ENCODE data around the gene CARMIL1. TPM values are rescaled to one million over a fixed set of nuclear protein-coding genes. Genes with fewer than 3 reads are reported as not detected.

Gene CARMIL1
- total RNA-seq, 1 donor from 2014 or later, result 86.3 TPM

GRCh38 chr6:25332655-25333071, 53.5 kb downstream of the CARMIL1 start:
- no peak for TF ChIP-seq CTCF (IDR thresholded peaks at IDR 0.05; ENCODE audit: unreplicated experiment)
- peaks cover 63% of the 10 kb centered on the region for H3K4me1 Mint-ChIP-seq (ENCODE audit: low read depth)
- no peak overlapping the region for H3K4me3 Mint-ChIP-seq (ENCODE audit: low read depth)
- DNase-seq (ENCODE audit: low spot score, unreplicated experiment), result no peak
- H3K27ac Mint-ChIP-seq, result no peak overlapping the region
- H3K36me3 Mint-ChIP-seq (ENCODE audit: insufficient read depth), result no peaks in the 10 kb centered on the region
- no peaks in the 10 kb centered on the region for H3K9me3 Mint-ChIP-seq (ENCODE audit: low read depth)
- H3K27me3 Mint-ChIP-seq, result no peaks in the 10 kb centered on the region

GRCh38 chr6:25333471-25333870, 54.3 kb downstream of the CARMIL1 start:
- Mint-ChIP-seq H3K27ac (no peak overlapping the region), H3K4me3 (ENCODE audit: low read depth) (no peak overlapping the region), H3K36me3 (ENCODE audit: insufficient read depth) (no peaks in the 10 kb centered on the region), H3K9me3 (ENCODE audit: low read depth) (no peaks in the 10 kb centered on the region), H3K4me1 (ENCODE audit: low read depth) (peaks cover 63% of the 10 kb centered on the region), H3K27me3 (no peaks in the 10 kb centered on the region)
- DNase-seq (ENCODE audit: low spot score, unreplicated experiment), result no peak
- TF ChIP-seq CTCF (IDR thresholded peaks at IDR 0.05; ENCODE audit: unreplicated experiment), result no peak

- H3K4me3 Mint-ChIP-seq (ENCODE audit: low read depth), result no peak overlapping the region
- no peaks in the 10 kb centered on the region for H3K27me3 Mint-ChIP-seq
- DNase-seq (ENCODE audit: low spot score, unreplicated experiment), result no peak
- peaks cover 57% of the 10 kb centered on the region for H3K4me1 Mint-ChIP-seq (ENCODE audit: low read depth)
- no peaks in the 10 kb centered on the region for H3K9me3 Mint-ChIP-seq (ENCODE audit: low read depth)
- TF ChIP-seq CTCF (IDR thresholded peaks at IDR 0.05; ENCODE audit: unreplicated experiment), result no peak
- no peak overlapping the region for H3K27ac Mint-ChIP-seq
- H3K36me3 Mint-ChIP-seq (ENCODE audit: insufficient read depth), result no peaks in the 10 kb centered on the region
These were observed 55.6 kb downstream of the CARMIL1 start for GRCh38 chr6:25334793-25335192.

- no peaks in the 10 kb centered on the region for H3K9me3 Mint-ChIP-seq (ENCODE audit: low read depth)
- no peak for DNase-seq (ENCODE audit: low spot score, unreplicated experiment)
- no peaks in the 10 kb centered on the region for H3K36me3 Mint-ChIP-seq (ENCODE audit: insufficient read depth)
- H3K4me3 Mint-ChIP-seq (ENCODE audit: low read depth), result no peak overlapping the region
- peak overlapping the region; percentile 71 for H3K27ac Mint-ChIP-seq
- no peak for TF ChIP-seq CTCF (IDR thresholded peaks at IDR 0.05; ENCODE audit: unreplicated experiment)
- no peaks in the 10 kb centered on the region for H3K27me3 Mint-ChIP-seq
- H3K4me1 Mint-ChIP-seq (ENCODE audit: low read depth), result peaks cover 58% of the 10 kb centered on the region
These were observed 57.8 kb downstream of the CARMIL1 start for GRCh38 chr6:25336996-25337395.

GRCh38 chr6:25337431-25337830, 58.3 kb downstream of the CARMIL1 start:
- Mint-ChIP-seq H3K4me1 (ENCODE audit: low read depth) (peaks cover 56% of the 10 kb centered on the region), H3K36me3 (ENCODE audit: insufficient read depth) (no peaks in the 10 kb centered on the region), H3K27me3 (no peaks in the 10 kb centered on the region), H3K27ac (no peak overlapping the region), H3K4me3 (ENCODE audit: low read depth) (no peak overlapping the region), H3K9me3 (ENCODE audit: low read depth) (no peaks in the 10 kb centered on the region)
- DNase-seq (ENCODE audit: low spot score, unreplicated experiment), result no peak
- TF ChIP-seq CTCF (IDR thresholded peaks at IDR 0.05; ENCODE audit: unreplicated experiment), result no peak

Measured in progenitor cell of endocrine pancreas (in vitro differentiated cells).